Heart left ventricle (tissue), 13 donors: ENCODE measurements around the gene FOSL2.

Source experiments
- CTCF ChIP-seq, 12 donors: fragments of 200-600 bp; sonication (generic) in 4 of 12; IDR thresholded peaks; one replicate each; pipeline versions ENCODE4 v1.5.0 to v1.8.0; 2018 to 2022; ENCODE audit warnings: antibody characterized with exemption in 12 of 12, mild to moderate bottlenecking in 5 of 12
- POLR2A ChIP-seq, 2 donors: fragments of 450-650 bp; IDR thresholded peaks; one replicate each; pipeline ENCODE4 v1.6.1; 2017; ENCODE audit warnings: antibody characterized with exemption in 2 of 2, mild to moderate bottlenecking in 2 of 2, moderate library complexity in 2 of 2
- donor health status: ischemic (EF 13 %, LVEDD 7.1; RV severe dilation, severe dysfunction).
- donor health status: DM: no; HTN: yes; CAD: no.
- donor health status: DM: no; HTN: no; CAD: no.
- donor health status: ischemic (EF 25% LVEDD 6.9; RV normal size, moderate dysfunction).
- donor health status: ischemic (EF 25% LVEDD 5.7; RV mildly dilated, moderate dysfunction).
- donor health status: ischemic (EF 35%, LVEDD 5.7; RV mildly dilated, moderate dysfunction).
- donor health status: nonischemic (EF 11% LVEDD 7.7; RV severe dilation, severe dysfunction).
- donor health status: DM: yes; HTN: yes; CAD: no.
- donor health status: PGD.
- donor health status: ischemic (EF 29% LVEDD 5.4; RV normal size, mild dysfunction).
- donor health status: nonischemic (EF 23%, LVEDD 6.1; RV moderate dilation, normal function).

- no peak for TF ChIP-seq CTCF (IDR thresholded peaks at IDR 0.05)
- TF ChIP-seq POLR2A (IDR thresholded peaks at IDR 0.05): no peak
Measured at GRCh38 chr2:28368357-28368798, 24.3 kb upstream of the FOSL2 start.
